NOMO-1 treated with DMSO at 0.1 percent for 48 hours (cell line): Measurements from ENCODE around the gene AHNAK.

ENCODE experiments used
- DNase-seq: peaks from one replicate; lab custom pipeline; 2025; ENCODE audit not compliant: unreplicated experiment; lab: John Stamatoyannopoulos, UW

AHNAK gene

GRCh38 chr11:62439785-62440602, 106.6 kb downstream of the AHNAK start:
- no peak for DNase-seq

GRCh38 chr11:62438641-62439040, 108.0 kb downstream of the AHNAK start:
- no peak for DNase-seq

DNA sequence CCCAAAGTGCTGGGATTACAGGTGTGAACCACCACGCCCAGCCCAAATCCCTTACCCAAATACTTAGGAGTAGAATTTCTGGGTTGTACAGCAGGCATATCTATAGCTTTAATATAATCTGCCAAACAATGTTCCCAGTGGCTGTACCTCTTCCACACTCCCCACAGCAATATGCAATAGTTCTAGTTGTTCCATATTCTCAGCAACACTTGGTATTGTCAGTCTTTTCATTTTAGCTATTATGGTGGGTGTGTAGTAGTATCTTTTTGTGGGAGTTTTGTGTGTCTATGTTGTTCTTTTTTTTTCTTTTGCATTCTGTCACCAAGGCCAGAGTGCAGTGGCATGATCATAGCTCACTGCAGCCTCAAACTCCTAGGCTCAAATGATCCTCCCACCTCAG, 109.0 kb downstream of the AHNAK start:
- no peak for DNase-seq

GRCh38 chr11:62435846-62436660, 110.6 kb downstream of the AHNAK start:
- peak; percentile 88 for DNase-seq

- peak; percentile 65 for DNase-seq
These were observed 112.7 kb downstream of the AHNAK start for GRCh38 chr11:62433904-62434276.

DNA sequence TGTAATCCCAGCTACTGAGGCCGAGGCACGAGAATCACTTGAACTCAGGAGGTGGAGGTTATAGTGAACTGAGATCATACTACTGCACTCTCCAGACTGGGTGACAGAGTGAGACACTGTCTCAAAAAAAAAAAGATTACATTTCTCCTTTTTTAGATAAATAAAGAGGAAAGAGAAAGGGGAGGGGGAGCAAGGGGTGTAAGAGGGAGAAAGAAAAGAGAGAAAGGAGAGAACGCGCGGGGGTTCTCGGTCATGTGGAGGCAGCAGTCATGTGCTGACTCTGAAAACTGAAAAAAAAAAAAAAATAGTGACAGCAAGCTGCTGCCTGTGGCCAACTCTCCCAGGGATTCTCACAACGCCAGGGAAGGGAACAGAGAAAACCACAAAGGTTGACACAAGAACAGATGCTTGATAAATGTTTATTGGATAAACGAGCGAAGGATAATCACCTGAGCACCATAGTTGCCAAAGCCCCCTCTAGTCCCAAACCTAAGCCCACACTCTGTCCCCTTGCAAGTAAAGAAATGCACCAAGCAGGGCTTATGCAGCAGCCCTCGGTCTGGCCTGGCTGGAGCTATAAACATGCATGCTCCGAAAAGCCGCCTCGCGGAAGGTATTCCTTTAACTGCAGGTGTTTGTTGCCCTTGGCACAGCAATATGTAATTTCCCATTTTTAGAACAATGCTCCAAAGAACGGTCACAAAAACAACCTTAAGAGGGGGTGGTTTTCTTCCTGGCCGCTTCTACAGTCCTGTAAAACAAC, 113.3 kb downstream of the AHNAK start:
- DNase-seq: peak; percentile 17

GRCh38 chr11:62432695-62433094, 113.9 kb downstream of the AHNAK start:
- no peak for DNase-seq

- no peak for DNase-seq
These were observed 115.3 kb downstream of the AHNAK start for GRCh38 chr11:62431171-62431901.

- no peak for DNase-seq
These were observed 116.2 kb downstream of the AHNAK start for GRCh38 chr11:62430425-62430824.

DNA sequence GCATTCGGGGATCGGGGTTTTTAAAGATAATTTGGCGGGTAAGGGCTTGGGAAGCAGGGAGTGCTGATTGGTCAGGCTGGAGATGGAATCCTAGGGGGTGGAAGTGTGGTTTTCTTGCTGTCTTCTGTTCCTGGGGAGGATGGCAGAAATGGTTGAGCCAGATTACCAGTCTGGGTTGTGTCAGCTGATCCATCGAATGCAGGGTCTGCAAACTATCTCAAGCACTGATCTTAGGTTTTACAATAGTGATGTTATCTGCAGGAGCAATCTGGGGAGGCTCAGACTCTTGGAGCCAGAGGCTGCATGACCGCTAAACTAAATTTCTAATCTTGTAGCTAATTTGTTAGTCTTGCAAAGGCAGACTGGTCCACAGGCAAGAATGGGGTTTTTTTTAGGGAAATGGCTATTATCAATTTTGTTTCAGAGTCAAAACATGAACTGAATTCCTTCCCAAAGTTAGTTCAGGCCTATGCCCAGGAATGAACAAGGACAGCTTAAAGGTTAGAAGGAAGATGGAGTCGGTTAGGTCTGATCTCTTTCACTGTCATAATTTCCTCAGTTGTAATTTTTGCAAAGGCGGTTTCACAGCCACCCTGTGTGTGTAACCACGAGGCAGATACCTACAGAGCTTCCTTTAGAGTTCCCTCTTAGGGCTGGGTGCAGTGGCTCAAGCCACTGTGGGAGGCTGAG, 117.6 kb downstream of the AHNAK start:
- DNase-seq: no peak

DNA sequence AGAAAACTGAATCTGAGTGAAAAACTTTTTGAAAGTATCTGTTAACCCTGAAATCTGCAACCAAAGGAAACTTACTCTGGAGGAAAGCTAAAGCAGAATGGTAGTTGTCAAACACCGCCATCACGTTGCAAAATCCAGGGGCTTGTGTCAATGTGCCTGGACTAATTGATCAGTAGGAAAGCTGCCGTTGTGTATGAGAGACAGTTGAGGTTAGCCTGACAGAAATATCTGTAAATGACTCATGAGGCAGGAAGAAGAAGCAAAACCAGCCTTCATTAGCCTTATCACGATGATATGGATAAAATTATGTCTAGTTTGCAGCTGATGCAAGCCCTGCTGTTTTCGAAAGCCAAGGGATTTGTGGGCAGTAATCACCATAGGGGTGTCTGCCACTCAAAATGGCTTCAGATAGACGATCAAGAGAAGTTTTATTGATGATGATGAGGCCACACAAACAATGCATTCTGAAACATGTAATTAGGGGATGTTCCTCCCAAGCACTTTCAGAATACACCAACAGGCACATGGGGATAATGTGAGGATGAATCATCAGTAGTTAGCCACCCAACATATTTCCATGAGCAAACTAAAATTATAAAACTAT, 118.9 kb downstream of the AHNAK start:
- peak; percentile 98 for DNase-seq

GRCh38 chr11:62423012-62423411, 123.6 kb downstream of the AHNAK start:
- DNase-seq: no peak

DNA sequence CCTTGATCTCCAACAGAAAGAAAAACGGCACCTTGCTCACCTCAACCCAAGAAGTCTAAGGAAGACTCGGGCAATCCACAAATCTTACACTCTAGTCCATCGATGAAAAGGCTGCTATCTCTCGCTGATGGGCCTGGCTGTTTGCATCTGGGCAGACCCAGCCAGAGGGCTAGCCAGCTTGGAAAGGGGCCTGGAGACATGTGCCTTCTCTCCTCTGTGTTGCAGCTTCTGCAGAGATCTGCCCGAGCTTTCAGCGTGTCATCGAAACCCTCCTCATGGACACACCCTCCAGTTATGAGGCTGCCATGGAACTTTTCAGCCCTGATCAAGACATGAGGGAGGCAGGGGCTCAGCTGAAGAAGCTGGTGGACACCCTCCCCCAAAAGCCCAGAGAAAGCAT, 124.6 kb downstream of the AHNAK start:
- DNase-seq: no peak

DNA sequence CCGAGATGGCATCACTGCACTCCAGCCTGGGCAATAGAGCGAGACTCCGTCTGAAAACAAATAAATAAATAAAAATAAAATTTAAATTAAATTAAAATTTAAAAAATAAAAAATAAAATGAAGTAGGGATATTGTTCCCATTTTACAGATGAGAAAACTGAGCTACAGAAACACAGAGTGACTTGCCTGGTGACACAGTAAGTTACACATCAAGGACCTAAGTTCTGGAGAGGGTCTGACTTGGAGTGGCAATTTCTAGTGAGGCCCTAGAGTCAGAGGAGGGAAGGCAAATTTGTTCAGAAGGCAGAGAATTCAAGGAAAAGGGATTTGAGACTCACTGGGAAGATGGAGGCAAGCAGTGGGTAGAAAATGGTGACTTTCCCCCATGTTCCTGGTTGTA, 125.7 kb downstream of the AHNAK start:
- DNase-seq: no peak

GRCh38 chr11:62419943-62420342, 126.7 kb downstream of the AHNAK start:
- DNase-seq: no peak

DNA sequence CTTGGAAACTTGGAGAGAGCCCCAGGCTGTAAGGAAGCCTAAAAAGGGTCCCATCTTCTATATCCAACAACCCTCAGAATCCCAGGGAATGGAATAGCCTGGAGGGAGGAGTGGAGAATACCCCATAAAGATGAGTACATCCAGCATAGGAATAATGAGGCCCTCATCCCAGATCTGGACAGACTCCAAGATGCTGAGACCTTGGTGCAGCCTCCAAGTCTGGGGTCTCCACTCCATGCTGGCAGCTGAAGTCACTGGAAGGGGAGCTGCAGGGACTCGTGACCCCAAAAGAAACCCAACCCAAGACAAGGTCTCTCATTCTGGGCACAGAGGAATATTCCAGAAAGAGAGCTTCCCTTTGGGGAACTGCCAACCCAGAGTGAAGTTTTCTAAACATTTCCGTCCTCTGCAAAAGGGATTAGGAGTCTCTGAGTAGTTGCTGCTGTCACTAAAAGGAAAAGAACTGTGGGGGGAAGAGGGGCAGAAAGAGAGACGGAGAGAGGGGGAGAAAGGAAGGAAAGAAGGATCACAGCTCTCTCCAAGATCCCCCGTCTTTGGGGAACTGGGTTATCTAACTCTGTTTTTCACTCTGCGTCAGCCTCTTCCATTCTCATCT, 127.2 kb downstream of the AHNAK start:
- DNase-seq: no peak

- no peak for DNase-seq
These were observed 127.9 kb downstream of the AHNAK start, which contains the start of gene SCGB1A1 for GRCh38 chr11:62418733-62419132. Gene SCGB1A1, plus strand, starts transcription at chr11:62419033. Its CDS starts 63 bp downstream, at chr11:62419096.

GRCh38 chr11:62418136-62418535, 128.5 kb downstream of the AHNAK start:
- DNase-seq: no peak

DNA sequence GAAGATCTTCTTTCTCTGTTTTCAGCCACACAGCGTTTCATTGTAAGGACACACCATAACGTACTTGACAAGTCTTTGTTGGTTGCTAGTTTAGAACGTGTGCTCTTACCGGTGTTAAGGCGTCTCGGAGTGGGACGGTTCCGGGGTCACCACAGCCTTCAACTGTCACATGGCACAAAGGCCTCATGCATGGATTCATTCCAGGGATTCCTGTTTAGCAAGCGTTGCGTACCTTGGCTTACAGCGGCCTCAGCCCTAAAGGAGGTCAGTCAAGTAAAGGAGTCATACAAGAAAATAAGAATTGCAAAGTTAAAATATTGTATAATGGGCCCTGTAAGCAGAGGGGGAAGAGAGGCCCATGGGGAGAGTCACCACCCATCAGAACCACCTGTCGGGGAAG, 130.0 kb downstream of the AHNAK start:
- no peak for DNase-seq
